Stomach (tissue), 4 donors: Measurements from ENCODE around the gene PLCL2.

Experiments
- EP300 ChIP-seq: sonication (generic); formaldehyde crosslinking; IDR thresholded peaks from one replicate; pipeline ENCODE4 v1.6.1; 2017; ENCODE audit warnings: antibody characterized with exemption
- POLR2A ChIP-seq, 4 donors: fragments of 450-650 bp; IDR thresholded peaks; one replicate each; pipeline ENCODE4 v1.6.1; 2016; ENCODE audit warnings: antibody characterized with exemption in 4 of 4, control low read depth in 2 of 4, mild to moderate bottlenecking in 1 of 4, moderate library complexity in 1 of 4
- POLR2AphosphoS5 ChIP-seq, 3 donors: sonication (generic); formaldehyde crosslinking; IDR thresholded peaks; one replicate each; pipeline ENCODE4 v1.6.1; 2016; ENCODE audit warnings: antibody characterized with exemption in 3 of 3
- TF ChIP-seq, protein P1 (sequence below), 7 experiments: fragments of 450-650 bp in 4 of 7; fragments of 200-600 bp in 3 of 7; sonication (generic) in 3 of 7; IDR thresholded peaks; one replicate each; pipeline ENCODE4 v1.5.1; 2016 to 2019; ENCODE audit warnings: antibody characterized with exemption in 7 of 7, control low read depth in 2 of 7, mild to moderate bottlenecking in 1 of 7

DNA sequence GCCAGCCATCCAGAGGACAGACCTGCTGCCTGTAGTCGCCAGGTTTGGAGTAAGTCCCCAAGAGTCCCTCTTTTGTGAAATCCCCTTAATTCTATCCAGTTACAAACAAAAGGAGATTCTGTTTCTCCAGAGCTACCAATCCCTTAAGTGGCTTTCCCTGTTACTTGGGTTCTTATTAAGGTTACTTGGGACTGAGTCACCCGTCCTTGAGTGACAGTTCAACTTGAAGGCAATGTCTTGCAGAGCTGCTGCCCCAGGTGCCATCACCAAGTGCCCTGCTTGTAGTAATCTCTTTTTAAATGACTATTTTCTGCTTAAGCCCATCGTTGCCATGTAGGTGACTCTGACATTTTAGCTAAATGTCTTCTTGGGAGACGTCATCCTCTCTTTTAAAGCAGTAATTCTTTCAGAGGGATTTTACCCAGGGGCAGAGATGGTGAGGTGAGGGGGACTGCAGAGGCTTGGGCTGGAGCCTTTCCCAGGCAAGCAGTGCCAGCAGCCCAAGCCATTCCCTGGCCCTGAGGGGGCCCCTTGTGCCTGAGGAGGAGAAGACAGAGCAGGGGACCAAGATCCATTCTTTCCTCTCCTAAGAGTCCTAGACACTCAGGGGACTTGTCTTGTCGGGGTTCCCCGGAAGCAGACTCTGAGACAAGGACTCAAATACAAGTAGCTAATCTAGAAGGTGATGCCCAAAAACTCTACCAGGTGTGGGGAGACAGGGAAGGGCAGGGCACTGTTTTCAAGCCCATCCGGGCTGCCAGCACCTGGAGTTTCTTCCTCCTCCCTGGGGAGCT, 253.7 kb downstream of the PLCL2 start:
- TF ChIP-seq POLR2A (IDR thresholded peaks at IDR 0.05) (no peak), EP300 (no peak), POLR2AphosphoS5 (IDR thresholded peaks at IDR 0.05) (no peak)
- TF ChIP-seq, protein P1, sequence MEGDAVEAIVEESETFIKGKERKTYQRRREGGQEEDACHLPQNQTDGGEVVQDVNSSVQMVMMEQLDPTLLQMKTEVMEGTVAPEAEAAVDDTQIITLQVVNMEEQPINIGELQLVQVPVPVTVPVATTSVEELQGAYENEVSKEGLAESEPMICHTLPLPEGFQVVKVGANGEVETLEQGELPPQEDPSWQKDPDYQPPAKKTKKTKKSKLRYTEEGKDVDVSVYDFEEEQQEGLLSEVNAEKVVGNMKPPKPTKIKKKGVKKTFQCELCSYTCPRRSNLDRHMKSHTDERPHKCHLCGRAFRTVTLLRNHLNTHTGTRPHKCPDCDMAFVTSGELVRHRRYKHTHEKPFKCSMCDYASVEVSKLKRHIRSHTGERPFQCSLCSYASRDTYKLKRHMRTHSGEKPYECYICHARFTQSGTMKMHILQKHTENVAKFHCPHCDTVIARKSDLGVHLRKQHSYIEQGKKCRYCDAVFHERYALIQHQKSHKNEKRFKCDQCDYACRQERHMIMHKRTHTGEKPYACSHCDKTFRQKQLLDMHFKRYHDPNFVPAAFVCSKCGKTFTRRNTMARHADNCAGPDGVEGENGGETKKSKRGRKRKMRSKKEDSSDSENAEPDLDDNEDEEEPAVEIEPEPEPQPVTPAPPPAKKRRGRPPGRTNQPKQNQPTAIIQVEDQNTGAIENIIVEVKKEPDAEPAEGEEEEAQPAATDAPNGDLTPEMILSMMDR (IDR thresholded peaks at IDR 0.05), result no peak
